Body of pancreas (tissue), 4 donors: Measurements from ENCODE around the gene THY1.

Experiments
- POLR2A ChIP-seq, 3 donors: fragments of 450-650 bp; IDR thresholded peaks; one replicate each; pipeline ENCODE4 v1.6.1; 2016; ENCODE audit warnings: antibody characterized with exemption in 3 of 3, mild to moderate bottlenecking in 2 of 3
- TF ChIP-seq, protein P1 (sequence below), 7 experiments: fragments of 450-650 bp in 4 of 7; fragments of 200-600 bp in 3 of 7; sonication (generic) in 3 of 7; IDR thresholded peaks; one replicate each; pipeline ENCODE4 v1.5.1; 2016 to 2019; ENCODE audit warnings: antibody characterized with exemption in 7 of 7

DNA sequence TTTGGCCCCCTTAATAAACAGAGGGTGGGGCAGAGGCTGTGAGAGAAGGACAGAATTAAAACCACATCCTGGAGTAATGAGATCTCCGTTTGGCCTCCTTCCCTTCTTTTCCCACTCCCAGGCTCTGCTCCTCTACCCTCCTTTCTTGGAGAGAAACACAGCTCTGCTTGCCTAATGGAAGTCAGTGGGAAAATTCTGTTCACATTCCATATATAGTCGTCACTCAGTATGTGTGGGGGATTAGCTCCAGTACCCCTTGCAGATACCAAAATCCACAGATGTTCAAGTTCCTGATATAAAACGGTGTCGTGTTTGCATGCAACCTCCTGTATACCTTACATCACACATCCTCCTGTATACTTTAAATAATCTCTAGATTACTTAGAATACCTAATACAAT is 37.6 kb upstream of the THY1 start:
- TF ChIP-seq, protein P1, sequence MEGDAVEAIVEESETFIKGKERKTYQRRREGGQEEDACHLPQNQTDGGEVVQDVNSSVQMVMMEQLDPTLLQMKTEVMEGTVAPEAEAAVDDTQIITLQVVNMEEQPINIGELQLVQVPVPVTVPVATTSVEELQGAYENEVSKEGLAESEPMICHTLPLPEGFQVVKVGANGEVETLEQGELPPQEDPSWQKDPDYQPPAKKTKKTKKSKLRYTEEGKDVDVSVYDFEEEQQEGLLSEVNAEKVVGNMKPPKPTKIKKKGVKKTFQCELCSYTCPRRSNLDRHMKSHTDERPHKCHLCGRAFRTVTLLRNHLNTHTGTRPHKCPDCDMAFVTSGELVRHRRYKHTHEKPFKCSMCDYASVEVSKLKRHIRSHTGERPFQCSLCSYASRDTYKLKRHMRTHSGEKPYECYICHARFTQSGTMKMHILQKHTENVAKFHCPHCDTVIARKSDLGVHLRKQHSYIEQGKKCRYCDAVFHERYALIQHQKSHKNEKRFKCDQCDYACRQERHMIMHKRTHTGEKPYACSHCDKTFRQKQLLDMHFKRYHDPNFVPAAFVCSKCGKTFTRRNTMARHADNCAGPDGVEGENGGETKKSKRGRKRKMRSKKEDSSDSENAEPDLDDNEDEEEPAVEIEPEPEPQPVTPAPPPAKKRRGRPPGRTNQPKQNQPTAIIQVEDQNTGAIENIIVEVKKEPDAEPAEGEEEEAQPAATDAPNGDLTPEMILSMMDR (IDR thresholded peaks at IDR 0.05), result no peak
- TF ChIP-seq POLR2A (IDR thresholded peaks at IDR 0.05), result no peak
